ENCODE results near the gene HMGCR. TPM values are rescaled to one million over a fixed set of nuclear protein-coding genes. Genes with fewer than 3 reads are reported as not detected.
"Not testable (repeated sequence)": the region's sequence is repeated elsewhere in the genome, so short reads cannot be mapped to it uniquely, and the experiment has no call there.

HMGCR gene
- 144 and 150 TPM in 2 replicates for total RNA-seq

DNA sequence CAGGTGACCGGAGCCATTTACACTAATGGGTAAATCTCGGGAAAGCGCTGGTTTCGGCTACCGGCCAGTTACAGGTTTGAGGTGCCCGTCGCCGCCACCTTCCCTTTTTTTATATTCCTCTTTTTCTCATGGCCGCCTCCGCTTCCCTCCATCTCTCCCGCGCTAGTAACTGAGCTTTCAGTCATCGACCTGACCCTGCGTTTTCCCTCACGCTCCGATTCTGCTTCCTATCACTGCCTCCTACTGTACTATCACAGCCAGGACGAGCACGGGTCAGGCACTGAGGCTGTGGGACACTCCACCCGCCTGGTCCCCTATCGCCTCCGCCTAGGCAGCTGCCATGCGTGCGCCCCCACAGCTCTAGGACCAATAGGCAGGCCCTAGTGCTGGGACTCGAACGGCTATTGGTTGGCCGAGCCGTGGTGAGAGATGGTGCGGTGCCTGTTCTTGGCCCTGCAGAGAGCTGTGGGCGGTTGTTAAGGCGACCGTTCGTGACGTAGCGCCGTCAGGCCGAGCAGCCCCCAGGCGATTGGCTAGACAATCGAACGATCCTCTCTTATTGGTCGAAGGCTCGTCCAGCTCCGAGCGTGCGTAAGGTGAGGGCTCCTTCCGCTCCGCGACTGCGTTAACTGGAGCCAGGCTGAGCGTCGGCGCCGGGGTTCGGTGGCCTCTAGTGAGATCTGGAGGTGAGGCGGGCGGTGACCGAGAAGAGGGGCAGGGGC, at the start of gene HMGCR:
Gene HMGCR, plus strand, starts transcription at position 606 of the 722 bp plus-strand sequence. CDS start 5,386 bp downstream, outside the sequence.
- peak; percentile 97 for DNase-seq (ENCODE audit: insufficient read length, low spot score, missing footprints)
- Histone ChIP-seq H2AFZ (ENCODE audit: low read length) (peak within 1 kb of the TSS; percentile 100), H3K4me1 (ENCODE audit: insufficient read depth, low read length) (peaks cover 11% of the 10 kb centered on the region), H3K4me3 (ENCODE audit: insufficient read depth, low read length) (peak within 1 kb of the TSS; percentile 87), H3K4me2 (ENCODE audit: insufficient read depth, low read length) (peak within 1 kb of the TSS; percentile 96), H4K20me1 (ENCODE audit: insufficient read depth, low read length) (peaks cover 21% of the 10 kb centered on the region), H3K27ac (ENCODE audit: low read depth, low read length) (peak within 1 kb of the TSS; percentile 93), H3K36me3 (ENCODE audit: insufficient read depth, low read length) (no peaks in the 10 kb centered on the region), H3K27me3 (ENCODE audit: insufficient read depth, low read length) (no peaks in the 10 kb centered on the region), H3K79me2 (ENCODE audit: insufficient read depth, low read length) (peaks cover 45% of the 10 kb centered on the region), H3K9me3 (ENCODE audit: low read depth, low read length) (no peaks in the 10 kb centered on the region)
- TF ChIP-seq, protein P1, sequence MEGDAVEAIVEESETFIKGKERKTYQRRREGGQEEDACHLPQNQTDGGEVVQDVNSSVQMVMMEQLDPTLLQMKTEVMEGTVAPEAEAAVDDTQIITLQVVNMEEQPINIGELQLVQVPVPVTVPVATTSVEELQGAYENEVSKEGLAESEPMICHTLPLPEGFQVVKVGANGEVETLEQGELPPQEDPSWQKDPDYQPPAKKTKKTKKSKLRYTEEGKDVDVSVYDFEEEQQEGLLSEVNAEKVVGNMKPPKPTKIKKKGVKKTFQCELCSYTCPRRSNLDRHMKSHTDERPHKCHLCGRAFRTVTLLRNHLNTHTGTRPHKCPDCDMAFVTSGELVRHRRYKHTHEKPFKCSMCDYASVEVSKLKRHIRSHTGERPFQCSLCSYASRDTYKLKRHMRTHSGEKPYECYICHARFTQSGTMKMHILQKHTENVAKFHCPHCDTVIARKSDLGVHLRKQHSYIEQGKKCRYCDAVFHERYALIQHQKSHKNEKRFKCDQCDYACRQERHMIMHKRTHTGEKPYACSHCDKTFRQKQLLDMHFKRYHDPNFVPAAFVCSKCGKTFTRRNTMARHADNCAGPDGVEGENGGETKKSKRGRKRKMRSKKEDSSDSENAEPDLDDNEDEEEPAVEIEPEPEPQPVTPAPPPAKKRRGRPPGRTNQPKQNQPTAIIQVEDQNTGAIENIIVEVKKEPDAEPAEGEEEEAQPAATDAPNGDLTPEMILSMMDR (IDR thresholded peaks at IDR 0.05; ENCODE audit: extremely low read depth, low read depth, low read length): no peak

DNA sequence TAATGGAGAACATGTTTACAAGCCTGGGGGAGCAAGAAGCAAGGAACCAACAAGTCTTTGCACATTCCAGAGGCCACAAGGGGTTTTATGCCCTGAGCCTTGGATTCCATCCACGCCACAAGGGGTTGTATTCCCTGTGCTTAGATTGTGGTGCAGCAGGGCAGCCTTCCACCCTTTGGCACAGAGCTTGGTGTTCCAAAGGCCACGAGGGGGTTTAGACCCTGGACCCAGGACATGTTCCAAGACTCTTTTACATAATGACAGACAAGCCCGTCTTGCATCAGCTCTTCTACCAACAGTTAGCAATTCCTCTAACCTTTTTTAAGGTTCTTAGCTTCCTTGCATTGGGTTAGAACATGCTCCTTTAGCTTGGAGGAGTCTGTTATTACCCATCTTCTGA, 45.2 kb upstream of the HMGCR start:
- not testable (repeated sequence) for H3K4me2 ChIP-seq (ENCODE audit: insufficient read depth, low read length); H3K27ac ChIP-seq (ENCODE audit: low read depth, low read length); H4K20me1 ChIP-seq (ENCODE audit: insufficient read depth, low read length); H3K27me3 ChIP-seq (ENCODE audit: insufficient read depth, low read length); H2AFZ ChIP-seq (ENCODE audit: low read length); DNase-seq (ENCODE audit: insufficient read length, low spot score, missing footprints); H3K36me3 ChIP-seq (ENCODE audit: insufficient read depth, low read length); H3K4me3 ChIP-seq (ENCODE audit: insufficient read depth, low read length); H3K4me1 ChIP-seq (ENCODE audit: insufficient read depth, low read length); H3K79me2 ChIP-seq (ENCODE audit: insufficient read depth, low read length); H3K9me3 ChIP-seq (ENCODE audit: low read depth, low read length)

DNA sequence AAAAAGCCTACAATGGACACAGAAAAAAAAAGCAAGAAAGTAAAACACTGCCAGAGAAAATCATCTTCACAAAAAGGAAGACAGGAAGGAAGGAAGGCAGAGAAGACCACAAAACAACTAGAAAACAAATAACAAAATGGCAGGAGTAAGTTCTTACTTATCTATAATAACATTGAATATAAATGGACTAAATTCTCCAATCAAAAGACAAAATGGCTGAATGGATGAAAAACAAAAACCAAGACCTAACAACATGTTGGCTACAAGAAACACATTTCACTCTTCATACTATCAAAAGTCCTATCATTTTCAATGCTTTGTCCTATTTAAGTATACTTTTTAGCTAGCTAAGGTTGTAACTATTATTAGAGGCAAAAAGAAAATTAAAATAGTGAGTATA, 36.9 kb upstream of the HMGCR start:
- no peak overlapping the region for H3K27ac ChIP-seq (ENCODE audit: low read depth, low read length)

DNA sequence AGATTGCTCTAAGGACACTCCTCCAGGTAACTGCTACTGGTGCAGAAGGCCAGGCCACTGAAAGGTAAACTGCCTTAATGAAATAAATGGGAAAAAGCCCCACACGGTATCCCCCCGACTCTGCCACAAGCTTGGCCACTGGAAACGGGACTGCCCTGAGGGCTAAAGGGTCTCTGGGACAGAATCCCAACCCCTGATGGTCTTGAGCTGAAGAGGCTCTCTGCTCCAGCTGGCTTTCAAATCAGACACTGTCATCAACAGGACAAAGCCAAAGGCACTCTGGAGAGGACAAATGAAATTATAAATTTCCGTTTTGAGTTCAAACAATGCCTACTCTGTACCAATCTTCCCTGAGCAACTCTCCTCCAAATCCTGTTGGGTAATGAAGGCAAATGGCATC, 33.6 kb upstream of the HMGCR start:
- Histone ChIP-seq H3K4me3 (ENCODE audit: insufficient read depth, low read length) (no peak overlapping the region), H4K20me1 (ENCODE audit: insufficient read depth, low read length) (no peaks in the 10 kb centered on the region), H2AFZ (ENCODE audit: low read length) (no peak overlapping the region), H3K9me3 (ENCODE audit: low read depth, low read length) (no peaks in the 10 kb centered on the region), H3K79me2 (ENCODE audit: insufficient read depth, low read length) (no peaks in the 10 kb centered on the region), H3K27ac (ENCODE audit: low read depth, low read length) (no peak overlapping the region), H3K4me1 (ENCODE audit: insufficient read depth, low read length) (no peaks in the 10 kb centered on the region), H3K36me3 (ENCODE audit: insufficient read depth, low read length) (no peaks in the 10 kb centered on the region), H3K27me3 (ENCODE audit: insufficient read depth, low read length) (no peaks in the 10 kb centered on the region), H3K4me2 (ENCODE audit: insufficient read depth, low read length) (no peak overlapping the region)
- DNase-seq (ENCODE audit: insufficient read length, low spot score, missing footprints): no peak
- TF ChIP-seq, protein P1 (IDR thresholded peaks at IDR 0.05; ENCODE audit: extremely low read depth, low read depth, low read length): no peak

More for the DNA sequence above, 36.9 kb upstream of the HMGCR start:
- Histone ChIP-seq H3K4me1 (ENCODE audit: insufficient read depth, low read length) (no peaks in the 10 kb centered on the region), H3K9me3 (ENCODE audit: low read depth, low read length) (no peaks in the 10 kb centered on the region), H2AFZ (ENCODE audit: low read length) (no peak overlapping the region), H3K4me3 (ENCODE audit: insufficient read depth, low read length) (no peak overlapping the region), H3K36me3 (ENCODE audit: insufficient read depth, low read length) (no peaks in the 10 kb centered on the region), H3K4me2 (ENCODE audit: insufficient read depth, low read length) (no peak overlapping the region), H4K20me1 (ENCODE audit: insufficient read depth, low read length) (no peaks in the 10 kb centered on the region), H3K79me2 (ENCODE audit: insufficient read depth, low read length) (no peaks in the 10 kb centered on the region), H3K27me3 (ENCODE audit: insufficient read depth, low read length) (no peaks in the 10 kb centered on the region)
- TF ChIP-seq, protein P1 (IDR thresholded peaks at IDR 0.05; ENCODE audit: extremely low read depth, low read depth, low read length): no peak
- no peak for DNase-seq (ENCODE audit: insufficient read length, low spot score, missing footprints)

DNA sequence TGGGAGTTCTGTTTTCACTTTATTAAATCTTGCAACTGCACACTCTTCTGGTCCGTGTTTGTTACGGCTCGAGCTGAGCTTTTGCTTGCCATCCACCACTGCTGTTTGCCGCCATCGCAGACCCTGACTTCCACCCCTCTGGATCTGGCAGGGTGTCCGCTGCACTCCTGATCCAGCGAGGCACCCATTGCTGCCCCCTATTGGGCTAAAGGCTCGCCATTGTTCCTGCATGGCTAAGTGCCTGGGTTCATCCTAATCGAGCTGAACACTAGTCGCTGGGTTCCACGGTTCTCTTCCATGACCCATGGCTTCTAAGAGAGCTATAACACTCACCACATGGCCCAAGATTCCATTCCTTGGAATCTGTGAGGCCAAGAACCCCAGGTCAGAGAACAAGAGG, 32.5 kb upstream of the HMGCR start:
- H3K4me3 ChIP-seq (ENCODE audit: insufficient read depth, low read length); DNase-seq (ENCODE audit: insufficient read length, low spot score, missing footprints); H3K27me3 ChIP-seq (ENCODE audit: insufficient read depth, low read length): not testable (repeated sequence)

More for the DNA sequence above, 32.5 kb upstream of the HMGCR start:
- H3K9me3 ChIP-seq (ENCODE audit: low read depth, low read length); H3K4me2 ChIP-seq (ENCODE audit: insufficient read depth, low read length); H4K20me1 ChIP-seq (ENCODE audit: insufficient read depth, low read length); H3K79me2 ChIP-seq (ENCODE audit: insufficient read depth, low read length); H3K4me1 ChIP-seq (ENCODE audit: insufficient read depth, low read length); H2AFZ ChIP-seq (ENCODE audit: low read length); H3K36me3 ChIP-seq (ENCODE audit: insufficient read depth, low read length); H3K27ac ChIP-seq (ENCODE audit: low read depth, low read length): not testable (repeated sequence)

Measured in osteoblast (primary cell).